HG02973 (cell line): Measurements from ENCODE around the gene THTPA.
A peak's percentile ranks its signal among the peaks of the same experiment; 100 is the strongest.

Source experiments
- ATAC-seq: cut with Tn5 transposase; IDR thresholded peaks from one replicate; pipeline ENCODE4 v1.9.1; 2021; ENCODE audit warnings: moderate library complexity; ENCODE audit not compliant: unreplicated experiment

THTPA gene

GRCh38 chr14:23555882-23556699, at the start of gene THTPA:
THTPA (plus strand) TSS chr14:23556271; CDS start chr14:23556758, 487 bp downstream.
- peak; percentile 83 for ATAC-seq

GRCh38 chr14:23512156-23512555, 43.9 kb upstream of the THTPA start:
- no peak for ATAC-seq

- no peak for ATAC-seq
These were observed 42.9 kb upstream of the THTPA start for GRCh38 chr14:23513005-23513817.

- no peak for ATAC-seq
These were observed 42.0 kb upstream of the THTPA start for GRCh38 chr14:23513818-23514643.

- ATAC-seq = no peak
These were observed 41.5 kb upstream of the THTPA start for GRCh38 chr14:23514644-23514957.

GRCh38 chr14:23517650-23518326, 38.3 kb upstream of the THTPA start:
- no peak for ATAC-seq

- no peak for ATAC-seq
These were observed 37.4 kb upstream of the THTPA start for GRCh38 chr14:23518709-23519108.

GRCh38 chr14:23520899-23521533, 35.1 kb upstream of the THTPA start:
- ATAC-seq = no peak

GRCh38 chr14:23521785-23522640, 34.1 kb upstream of the THTPA start:
- no peak for ATAC-seq

GRCh38 chr14:23522643-23523198, 33.4 kb upstream of the THTPA start:
- no peak for ATAC-seq

- ATAC-seq = no peak
These were observed 32.6 kb upstream of the THTPA start for GRCh38 chr14:23523229-23524016.

GRCh38 chr14:23524954-23525353, 31.1 kb upstream of the THTPA start:
- ATAC-seq = no peak

GRCh38 chr14:23525611-23526010, 30.5 kb upstream of the THTPA start:
- ATAC-seq = no peak

GRCh38 chr14:23528555-23528954, 27.5 kb upstream of the THTPA start:
- no peak for ATAC-seq

GRCh38 chr14:23529016-23529415, 27.1 kb upstream of the THTPA start:
- ATAC-seq = no peak

GRCh38 chr14:23530375-23531055, 25.6 kb upstream of the THTPA start:
- no peak for ATAC-seq

- no peak for ATAC-seq
These were observed 24.7 kb upstream of the THTPA start for GRCh38 chr14:23531391-23531790.

GRCh38 chr14:23532658-23533057, 23.4 kb upstream of the THTPA start:
- no peak for ATAC-seq
